HTR-8/SVneo (cell line): ENCODE results near the gene SP3.
A peak's percentile ranks its signal among the peaks of the same experiment; 100 is the strongest.
"Not testable (repeated sequence)": the region's sequence is repeated elsewhere in the genome, so short reads cannot be mapped to it uniquely, and the experiment has no call there.

Experiments used
- DNase-seq: peaks from one replicate; pipeline ENCODE4 v3.0.0; 2011; ENCODE audit warnings: low spot score, mixed read lengths; ENCODE audit not compliant: insufficient read length
- FAIRE-seq: peaks from 2 replicates; lab custom pipeline; 2011; peaks lifted over from hg19 to GRCh38; lab: Jason Lieb, UNC

The SP3 gene

DNA sequence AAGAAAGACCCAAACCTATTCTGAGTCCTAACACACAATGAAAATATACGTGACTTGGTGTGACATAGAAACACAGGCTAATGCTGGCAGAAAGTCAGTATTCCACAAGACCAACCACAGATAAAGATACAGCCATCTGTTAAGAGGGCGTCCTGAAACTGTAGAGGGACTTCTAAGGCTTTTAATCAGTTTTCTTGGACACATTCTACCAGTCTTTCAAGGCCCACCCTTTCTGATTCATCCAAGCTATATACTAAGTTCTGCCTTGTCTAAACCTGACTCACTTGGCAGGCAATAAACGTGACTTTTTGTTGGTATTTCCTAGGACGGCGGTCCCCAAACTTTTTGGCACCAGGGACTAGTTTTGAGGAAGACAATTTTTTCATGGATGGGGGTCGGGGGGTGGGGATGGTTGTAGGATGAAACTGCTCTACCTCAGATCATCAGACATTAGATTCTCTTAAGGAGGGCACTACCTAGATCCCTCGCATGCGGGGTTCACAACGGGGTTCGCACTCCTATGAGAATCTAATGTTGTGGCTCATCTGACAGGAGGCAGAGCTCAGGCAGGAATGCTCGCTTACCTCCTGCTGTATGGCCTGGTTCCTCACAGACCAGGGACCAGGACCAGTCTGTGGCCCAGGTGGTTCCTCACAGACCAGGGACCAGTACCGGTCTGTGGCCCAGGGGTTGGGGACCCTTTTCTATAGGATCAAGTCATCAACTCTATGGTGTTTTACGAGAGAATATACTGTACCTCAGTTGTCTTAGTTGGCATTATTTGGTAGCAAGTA lies 61.4 kb downstream of the SP3 start:
- DNase-seq: no peak
- no peak for FAIRE-seq

DNA sequence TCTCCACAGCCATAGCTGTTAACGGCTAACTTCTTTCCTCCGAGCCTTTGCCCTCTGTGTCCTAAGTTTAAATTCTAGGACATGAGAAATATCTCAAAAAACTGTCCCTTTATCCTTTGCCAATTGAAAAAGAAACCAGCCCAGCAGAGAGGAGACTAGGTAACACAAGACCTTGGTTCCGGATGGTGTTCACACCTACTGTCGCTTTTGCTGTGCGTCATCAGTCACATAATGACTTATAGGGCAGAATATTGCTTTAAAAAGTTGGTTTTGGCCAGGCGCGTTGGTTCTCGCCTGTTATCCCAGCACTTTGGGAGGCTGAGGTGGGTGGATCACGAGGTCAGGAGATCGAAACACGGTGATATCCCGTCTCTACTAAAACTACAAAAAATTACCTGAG lies 66.2 kb downstream of the SP3 start:
- DNase-seq: no peak
- no peak for FAIRE-seq

DNA sequence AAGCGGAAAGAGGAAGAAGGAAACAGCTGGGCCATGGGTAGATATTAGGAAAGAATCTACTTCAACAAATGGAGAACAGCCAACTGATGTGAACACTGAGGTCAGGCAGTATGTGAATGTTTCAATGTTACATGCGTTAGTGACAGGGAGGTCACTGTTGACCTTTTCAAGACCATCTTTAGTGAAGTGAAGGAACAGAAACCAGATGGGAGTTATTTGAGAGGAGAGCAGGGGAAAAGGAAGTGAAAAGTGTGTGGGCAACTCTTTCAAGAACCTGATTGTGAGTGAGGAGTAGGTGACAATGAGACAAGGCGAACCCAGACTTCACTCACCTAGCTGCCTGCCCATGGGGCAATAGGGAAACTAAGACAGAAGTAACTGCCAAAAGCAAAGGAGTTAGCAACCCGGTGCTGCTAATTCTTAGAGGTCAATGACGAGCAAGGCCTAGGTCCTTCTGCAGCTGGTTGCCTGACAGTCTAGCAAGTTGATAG lies 67.0 kb downstream of the SP3 start:
- DNase-seq: no peak
- no peak for FAIRE-seq

DNA sequence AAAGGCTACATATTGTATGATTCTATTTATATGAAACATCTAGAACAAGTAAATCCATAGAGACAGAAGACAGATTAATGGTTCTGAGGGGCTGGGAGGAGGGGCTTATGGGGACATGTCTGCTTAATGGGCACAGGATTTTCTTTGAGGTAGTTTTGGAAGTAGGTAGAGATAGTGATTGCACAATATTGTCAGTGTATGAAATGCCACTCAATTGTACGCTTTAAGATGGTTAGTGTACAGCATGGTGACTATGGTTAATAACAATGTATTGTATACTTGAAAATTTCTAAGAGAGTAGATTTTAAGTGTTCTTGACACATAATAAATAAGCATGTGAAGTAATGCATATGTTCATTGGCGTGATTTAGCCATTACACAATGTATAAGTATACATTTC lies 68.4 kb downstream of the SP3 start:
- DNase-seq: no peak
- no peak for FAIRE-seq

DNA sequence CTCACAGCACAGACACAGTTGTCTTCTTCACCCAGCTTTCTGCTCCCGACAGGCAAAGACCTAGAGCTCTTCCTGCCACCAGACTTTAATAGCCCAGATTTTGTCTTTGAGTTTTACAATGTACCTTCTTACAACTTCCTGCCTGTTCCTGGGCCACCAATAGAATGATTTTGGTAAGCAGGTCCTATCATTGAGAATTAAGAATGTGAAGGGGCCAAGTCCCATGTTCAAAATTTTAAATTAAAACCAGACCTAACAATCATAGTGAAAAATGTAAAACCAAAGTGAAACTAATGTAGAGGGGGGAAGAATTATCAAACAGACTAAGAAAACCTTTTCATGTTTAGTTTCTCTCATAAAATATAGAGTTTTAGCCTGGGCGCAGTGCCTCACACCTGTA lies 72.8 kb downstream of the SP3 start:
- DNase-seq (no peak), FAIRE-seq (no peak)

DNA sequence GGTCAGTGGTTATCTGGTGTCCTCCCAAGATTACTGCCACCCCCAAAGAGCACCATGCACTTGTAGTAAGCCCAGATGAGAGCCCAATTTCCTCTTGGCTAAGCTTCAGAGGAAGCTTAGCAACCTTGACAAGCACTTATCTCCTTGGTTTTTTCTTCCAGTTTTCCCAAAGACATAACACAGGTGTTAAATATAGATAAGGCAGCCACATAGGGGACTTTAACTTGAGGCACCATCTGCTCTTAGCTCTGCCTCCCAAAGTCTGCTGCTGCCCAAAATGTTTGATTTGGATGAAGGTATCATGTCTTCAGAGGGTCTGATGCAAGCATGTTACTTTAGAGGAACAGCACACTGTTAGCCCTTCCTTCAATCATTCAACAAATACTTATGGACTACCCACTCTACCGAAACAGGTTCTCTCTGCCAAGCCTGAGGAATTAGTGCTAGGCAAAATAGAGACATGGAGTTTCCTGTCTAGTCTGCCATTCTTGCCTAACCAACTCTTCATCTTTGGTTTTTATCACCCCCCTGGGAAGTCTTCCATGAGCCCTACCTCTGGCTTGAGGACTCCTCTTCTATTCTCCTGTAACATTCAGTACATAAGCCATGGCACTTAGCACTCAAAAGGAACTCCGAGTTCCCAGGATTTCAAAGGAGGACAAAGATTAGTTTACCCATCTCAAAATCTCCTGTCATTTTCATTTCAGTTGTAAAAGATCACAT lies 73.7 kb downstream of the SP3 start:
- FAIRE-seq (no peak), DNase-seq (no peak)

DNA sequence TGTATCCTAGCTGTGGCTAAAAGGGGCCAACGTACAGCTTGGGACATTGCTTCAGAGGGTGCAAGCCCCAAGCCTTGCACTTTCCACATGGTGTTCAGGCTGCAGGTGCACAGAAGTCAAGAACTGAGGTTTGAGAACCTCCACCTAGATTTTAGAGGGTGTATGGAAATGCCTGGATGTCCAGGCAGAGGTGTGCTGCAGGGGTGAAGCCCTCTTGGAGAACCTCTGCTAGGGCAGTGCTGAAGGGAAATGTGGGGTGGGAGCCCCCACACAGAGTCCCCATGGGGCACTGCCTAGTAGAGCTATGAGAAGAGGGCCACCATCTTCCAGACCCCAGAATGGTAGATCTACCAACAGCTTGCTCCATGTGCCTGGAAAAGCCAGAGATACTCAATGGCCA lies 75.7 kb downstream of the SP3 start:
- FAIRE-seq, DNase-seq: not testable (repeated sequence)

DNA sequence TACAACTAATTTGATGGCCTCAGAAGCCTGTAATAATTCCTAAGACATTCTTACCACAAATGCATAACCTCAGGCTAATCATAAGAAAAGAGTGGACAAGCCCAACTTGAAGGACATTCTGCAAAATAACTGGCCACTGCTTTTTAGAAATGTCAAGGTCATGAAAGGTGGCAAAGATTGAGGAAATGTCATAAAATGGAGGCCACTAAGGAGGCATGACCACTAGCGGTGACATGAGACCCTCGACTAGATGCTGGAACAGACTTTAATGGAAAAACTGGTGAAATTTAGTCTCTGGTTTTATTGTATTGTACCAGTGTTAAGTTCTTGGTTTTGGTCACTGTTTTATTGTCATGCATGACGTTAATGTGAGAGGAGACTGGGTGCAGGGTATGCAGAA lies 78.6 kb downstream of the SP3 start:
- no peak for DNase-seq
- no peak for FAIRE-seq

DNA sequence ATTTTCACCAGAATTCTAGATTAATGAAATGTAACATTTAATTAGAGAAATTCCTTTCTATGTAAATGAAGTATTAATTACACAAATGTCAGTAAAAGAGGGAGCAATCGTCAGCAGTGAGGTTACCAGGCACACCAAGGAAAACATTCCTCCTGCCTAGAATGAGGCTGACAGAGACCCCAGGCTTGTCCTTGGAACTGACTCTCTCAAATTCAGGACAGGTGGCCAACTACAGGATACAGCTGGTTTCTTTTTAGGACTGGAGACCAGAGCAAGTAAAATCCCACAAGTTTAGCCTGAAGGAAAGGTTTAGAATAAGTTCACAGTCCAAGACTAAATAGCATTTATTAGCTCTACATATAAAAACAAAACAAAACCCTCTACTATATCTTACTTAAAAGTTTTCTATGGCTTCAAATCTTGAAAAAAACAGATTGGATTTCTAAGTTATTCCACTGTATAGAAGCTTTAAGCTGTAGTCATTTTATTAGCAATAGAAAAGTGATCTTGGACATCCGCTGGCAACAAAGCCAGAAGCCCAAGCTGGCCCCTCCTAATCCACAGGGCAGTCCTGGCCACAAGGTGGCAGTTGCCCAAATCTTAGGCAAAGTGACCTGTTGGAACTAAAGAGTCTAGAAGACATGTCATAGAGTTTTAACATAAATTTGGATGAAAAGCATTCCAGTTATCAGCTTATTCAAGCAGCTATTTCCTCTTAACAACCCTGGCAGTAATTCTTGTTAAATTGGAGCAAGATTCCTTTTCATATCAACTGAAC lies 81.0 kb downstream of the SP3 start:
- DNase-seq: peak; percentile 41
- FAIRE-seq: no peak

DNA sequence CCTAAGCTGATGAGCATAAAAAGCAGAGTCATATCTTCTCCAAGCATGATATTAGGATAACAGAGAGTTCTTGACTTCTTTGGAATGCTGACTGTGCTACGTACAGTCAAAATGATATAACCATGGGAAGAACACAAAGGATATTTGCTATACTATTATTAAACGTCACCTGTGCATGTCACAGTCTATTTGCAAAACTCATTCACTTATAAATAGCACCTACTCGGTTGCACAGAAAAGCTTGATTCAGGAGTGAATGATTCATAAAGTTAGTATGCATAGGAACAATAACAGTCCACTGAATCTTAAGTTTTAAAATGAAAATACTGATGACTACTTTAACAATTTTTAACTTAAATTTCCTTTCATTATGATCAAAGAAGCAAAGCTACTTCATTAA lies 83.3 kb downstream of the SP3 start:
- DNase-seq (no peak), FAIRE-seq (no peak)

DNA sequence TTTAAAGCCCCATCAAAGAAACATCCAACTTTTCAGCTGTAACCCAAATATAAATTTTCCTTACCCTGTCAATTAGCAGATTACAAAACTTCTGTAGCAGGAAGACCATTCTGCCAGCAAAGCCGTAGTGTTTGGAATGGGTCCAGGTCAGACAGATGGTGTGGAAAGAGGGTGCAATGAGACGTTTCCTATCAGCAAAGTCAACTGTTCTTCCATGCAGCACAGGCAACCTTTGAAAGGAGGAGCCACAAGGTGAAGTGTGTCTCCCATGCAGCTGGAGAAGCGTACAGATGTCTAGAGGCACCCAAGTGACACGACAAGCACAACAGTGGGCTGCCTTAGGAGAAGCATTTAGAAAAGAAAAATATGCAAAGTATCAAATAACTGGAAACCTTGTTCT lies 83.7 kb downstream of the SP3 start:
- FAIRE-seq (no peak), DNase-seq (no peak)

DNA sequence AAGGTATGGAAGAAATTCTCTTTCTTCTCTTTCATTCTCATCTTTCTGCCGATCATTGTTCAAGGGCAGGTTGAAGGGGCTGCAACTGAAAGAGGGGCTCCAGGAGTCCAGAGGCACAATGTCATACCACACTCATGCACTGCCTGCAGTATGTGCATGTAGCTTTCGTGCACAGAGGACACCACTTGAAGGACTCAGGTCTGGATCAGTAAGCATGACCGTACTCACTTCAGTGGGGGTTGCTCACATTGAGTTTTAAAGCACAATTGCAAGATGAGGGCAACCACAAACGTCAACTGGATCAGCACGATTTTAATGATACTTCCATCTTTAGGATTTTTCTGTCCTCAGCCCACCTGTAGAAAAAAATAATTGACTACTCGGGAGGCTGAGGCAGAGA lies 84.6 kb downstream of the SP3 start:
- DNase-seq (no peak), FAIRE-seq (no peak)

DNA sequence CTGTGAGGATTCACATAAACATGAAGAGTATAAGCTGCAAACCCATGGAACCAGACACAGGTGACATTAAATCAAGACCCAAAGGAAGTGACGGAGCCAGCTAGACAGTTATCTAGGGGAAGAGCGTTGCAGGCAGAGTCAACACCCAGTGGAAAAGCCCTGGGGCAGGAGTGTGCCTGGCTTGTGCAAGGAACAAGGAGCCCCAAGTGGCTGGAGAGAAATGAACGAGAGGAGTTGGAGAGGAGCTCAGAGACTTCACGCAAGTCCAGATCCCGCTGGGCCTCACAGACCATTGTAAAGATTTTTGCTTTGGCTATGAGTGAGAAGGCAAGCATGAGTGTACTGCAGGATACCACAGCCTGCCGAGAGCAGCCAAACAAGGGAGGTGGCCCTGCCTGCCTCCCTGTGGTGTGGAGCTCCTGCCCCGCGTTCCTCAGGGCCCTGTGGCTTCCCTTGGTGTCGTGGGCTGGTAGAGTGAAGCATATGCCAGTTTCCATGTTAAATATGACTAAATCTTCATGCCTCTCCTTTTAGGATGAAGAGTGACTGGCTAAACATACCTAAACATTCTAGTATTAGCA lies 88.2 kb downstream of the SP3 start:
- FAIRE-seq (no peak), DNase-seq (no peak)

DNA sequence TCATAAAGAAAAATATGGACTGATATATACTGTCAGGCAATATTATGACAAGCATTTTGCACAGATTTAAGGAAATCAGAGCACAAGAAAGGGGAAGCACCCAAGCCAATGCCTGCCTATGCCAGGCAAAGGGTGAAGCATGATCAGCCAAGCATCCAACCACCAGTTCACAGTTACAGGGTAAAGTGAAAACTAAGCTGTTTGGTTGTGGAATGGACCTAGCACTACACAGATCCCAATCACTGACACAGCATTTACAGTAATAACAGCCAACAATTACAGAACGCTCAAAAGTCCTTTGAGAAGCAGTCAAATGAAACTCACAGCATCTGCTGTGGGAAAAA lies 90.3 kb downstream of the SP3 start:
- FAIRE-seq (peak; percentile 58), DNase-seq (no peak)

DNA sequence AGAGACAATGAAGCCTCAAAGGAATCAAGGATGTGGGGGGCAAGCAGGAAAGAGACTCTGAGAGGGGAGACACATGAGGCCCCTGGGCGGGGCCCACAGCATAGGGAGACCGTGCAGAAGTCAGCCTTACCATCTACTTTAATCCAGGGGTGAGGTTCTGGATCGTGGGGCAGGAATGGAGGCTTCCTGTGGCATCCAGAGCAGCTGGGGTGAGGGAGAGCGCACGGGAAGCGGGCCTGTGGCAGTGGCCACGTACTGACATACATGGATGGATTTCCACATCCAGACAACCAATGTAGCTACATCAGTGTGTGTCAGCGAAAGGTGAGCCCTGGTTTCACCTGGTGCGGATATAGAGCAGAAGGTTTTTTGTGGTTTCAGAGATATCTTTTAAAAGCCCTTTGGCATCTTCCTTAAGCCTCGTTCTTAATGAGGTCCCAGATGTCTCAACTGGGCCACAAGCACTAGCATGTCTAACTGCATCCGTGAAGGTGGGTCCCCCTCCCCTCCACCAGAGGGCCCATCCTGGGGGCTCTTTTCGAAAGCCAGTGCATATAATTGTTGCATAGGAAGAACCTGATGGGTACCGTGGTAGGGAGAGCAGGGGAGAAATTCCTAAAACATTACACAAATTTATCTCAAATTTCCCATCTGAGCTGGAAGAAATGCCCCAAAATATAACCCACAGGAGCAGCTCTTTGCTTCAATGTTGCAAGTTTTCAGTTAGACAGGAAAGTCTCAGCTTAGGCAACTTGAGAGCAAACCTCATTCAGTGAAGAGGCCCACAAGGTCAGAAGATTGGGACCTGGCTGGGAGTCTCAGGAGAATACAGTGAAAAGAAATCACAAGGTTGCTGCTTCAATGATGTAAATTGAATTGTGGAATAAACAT lies 90.9 kb downstream of the SP3 start:
- no peak for FAIRE-seq
- no peak for DNase-seq

DNA sequence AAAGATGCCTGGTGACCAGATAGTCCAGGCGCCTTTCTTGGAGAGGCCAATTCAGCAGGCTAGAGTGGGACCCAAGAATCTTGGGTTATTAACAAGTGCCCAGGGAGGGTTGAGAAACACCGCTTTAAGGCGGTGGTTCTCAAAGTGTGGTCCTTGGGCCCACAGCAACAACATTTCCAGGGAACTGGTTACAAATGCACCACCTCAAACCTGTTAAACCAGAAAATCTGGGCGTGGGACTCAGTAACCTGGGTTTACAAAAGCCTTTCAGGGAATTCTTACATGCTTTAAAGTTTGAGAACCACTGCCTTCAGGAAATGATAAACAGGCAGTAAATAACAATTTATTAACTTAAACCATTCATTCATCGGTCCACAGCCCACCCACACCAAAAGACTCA lies 92.5 kb downstream of the SP3 start:
- DNase-seq (no peak), FAIRE-seq (no peak)

DNA sequence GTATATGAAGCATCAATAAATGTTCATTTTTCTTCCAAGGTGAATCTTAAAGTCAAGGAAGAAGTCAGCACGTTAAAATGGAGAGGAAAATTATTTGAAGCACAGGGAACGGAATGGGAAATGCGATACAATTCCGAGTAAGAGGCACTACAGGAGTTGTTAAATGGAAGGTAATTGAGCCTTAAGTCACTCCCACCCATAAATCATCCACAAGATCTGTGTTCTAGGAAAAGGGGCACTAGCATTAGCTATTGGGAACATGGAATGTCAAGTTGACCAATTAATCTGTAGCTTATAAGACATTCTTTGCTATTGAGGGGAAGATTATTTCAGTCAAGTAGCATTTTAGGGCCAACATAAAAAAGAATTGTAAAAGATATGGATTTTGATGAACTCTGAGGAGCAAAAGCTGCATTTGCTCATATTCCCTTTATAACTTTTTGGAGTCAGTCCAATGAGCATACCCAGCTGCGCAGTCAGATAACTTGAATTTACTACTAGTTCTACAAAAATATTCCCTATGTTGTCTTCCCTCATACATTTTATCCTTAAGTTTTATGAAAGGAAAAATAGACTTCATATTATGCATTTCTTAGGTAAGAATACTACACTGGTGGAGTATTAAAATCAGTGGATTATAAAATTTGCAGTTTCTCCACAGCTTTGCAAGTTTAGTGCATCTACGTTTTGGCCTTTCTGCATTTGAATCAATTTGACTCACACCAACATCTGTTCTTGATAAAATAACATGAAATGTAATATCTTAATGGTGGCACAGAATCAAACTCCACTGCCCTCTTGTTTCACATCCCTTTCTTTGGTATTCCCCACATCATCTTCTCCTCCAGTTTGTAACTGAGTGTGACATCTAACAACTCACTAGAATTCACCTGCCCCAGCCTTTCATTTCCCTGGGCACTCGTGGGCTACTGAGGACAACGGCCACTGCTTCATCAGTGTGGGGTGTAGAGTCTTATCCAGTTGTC lies 95.6 kb downstream of the SP3 start:
- DNase-seq: no peak
- FAIRE-seq: no peak

DNA sequence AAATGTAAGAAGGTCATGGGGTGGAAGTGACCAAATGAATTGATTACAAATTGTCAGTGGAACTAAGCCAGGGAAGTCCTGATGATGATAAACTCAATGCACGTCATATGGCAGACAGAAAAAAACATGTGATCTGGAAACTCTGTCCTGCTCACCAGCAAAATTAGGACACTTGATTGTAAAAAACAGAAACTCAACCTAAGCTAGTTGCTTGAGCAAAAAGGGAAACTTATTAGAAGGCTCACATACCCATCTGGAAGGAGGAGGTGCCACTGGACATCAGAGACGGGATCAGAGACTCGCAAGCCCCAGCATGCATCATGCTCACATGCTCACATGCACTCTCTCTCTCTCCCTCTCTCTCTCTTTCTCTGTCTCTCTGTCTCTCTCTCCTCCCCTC lies 96.8 kb downstream of the SP3 start:
- no peak for FAIRE-seq

More for the DNA sequence above, 96.8 kb downstream of the SP3 start:
- DNase-seq: no peak
